ENCODE results near the gene CARMIL1. TPM values are rescaled to one million over a fixed set of nuclear protein-coding genes. Genes with fewer than 3 reads are reported as not detected.

CARMIL1 gene
- total RNA-seq, 2 experiments from 2014 or later = 5.0 to 5.4 TPM

DNA sequence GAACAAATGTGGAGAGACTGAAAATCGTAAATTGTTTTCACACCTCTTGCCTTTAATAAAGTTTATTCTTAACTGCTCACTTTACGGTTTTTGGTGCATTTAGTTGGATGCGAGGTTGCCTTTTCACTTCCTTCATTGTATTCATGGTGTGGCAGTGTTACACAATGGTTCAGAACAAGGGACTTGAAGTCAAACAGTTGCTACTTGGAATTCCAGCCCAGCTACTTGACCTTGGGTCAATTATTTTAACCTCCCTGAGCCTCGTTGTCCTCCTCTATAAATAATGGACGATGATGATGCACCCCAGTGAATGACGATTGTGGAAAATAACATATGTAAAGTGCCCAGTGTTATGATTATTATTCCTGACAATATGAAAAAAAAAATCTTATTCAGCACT is 72.3 kb downstream of the CARMIL1 start:
- no peak for DNase-seq
- Mint-ChIP-seq H3K4me1 (peaks cover 6% of the 10 kb centered on the region), H3K9me3 (no peaks in the 10 kb centered on the region), H3K36me3 (ENCODE audit: low read depth) (no peaks in the 10 kb centered on the region), H3K27ac (no peak overlapping the region), H3K27me3 (no peaks in the 10 kb centered on the region), H3K4me3 (no peak overlapping the region)
- ChIA-PET CTCF (interaction anchor here (5.3 kb wide), 1 partner anchor 14 kb away, joined by 24 read pairs; no protein-coding TSS in a partner anchor), POLR2A (no interaction called here)

- ChIA-PET CTCF (interaction anchor here (0.6 to 5.3 kb wide), 6 partner anchors 9 to 73 kb away, joined by 3 to 24 read pairs (median 3); partner anchors contain the start of gene CARMIL1), POLR2A (interaction anchor here (0.9 kb wide), 1 partner anchor 17 kb away, joined by 4 read pairs; no protein-coding TSS in a partner anchor)
- Mint-ChIP-seq H3K4me3 (no peak overlapping the region), H3K36me3 (ENCODE audit: low read depth) (no peaks in the 10 kb centered on the region), H3K9me3 (no peaks in the 10 kb centered on the region), H3K27me3 (no peaks in the 10 kb centered on the region), H3K27ac (no peak overlapping the region), H3K4me1 (peaks cover 6% of the 10 kb centered on the region)
- no peak for DNase-seq
Measured at GRCh38 chr6:25352285-25352684, 73.1 kb downstream of the CARMIL1 start.

- no peak overlapping the region for H3K27ac Mint-ChIP-seq
- H3K36me3 Mint-ChIP-seq (ENCODE audit: low read depth) = no peaks in the 10 kb centered on the region
- H3K27me3 Mint-ChIP-seq = no peaks in the 10 kb centered on the region
Measured at GRCh38 chr6:25354078-25354932, 75.1 kb downstream of the CARMIL1 start.

DNA sequence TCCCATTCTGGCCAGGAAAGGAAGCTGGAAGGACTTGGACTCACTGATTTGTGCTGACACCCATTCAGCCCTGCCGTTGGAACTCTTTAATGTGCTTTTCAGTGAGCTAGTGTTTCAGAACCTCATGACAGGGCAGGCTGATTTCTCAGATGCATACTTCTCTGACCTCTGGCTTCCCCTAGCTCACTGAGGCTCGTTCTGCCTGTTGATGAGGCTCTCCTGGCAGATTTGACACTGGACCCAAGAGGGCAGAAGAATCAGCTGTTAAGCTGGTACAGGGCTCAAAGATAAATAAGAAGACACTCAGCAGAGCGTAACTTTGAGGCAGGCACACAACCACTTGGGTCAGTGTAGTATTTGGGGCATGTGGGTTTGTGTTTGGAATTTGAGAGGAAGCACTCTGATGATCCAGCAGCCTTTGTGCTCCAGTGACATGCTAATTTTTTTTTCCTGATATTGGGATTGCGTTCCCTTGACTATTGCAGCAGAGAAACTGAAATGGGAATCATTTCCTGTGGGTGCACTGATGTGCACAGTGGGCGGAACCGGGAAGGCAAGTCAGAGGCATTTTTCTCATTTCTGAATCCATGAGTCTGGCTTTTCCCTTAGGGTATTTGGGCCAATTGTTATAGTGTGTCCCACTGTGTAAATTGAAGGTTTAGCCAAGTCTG is 80.2 kb downstream of the CARMIL1 start:
- ChIA-PET POLR2A (no interaction called here), CTCF (interaction anchor here (0.6 to 0.8 kb wide), 2 partner anchors 67 to 80 kb away, joined by 3 read pairs; partner anchors contain the start of gene CARMIL1)
- no peak overlapping the region for H3K4me3 Mint-ChIP-seq
- no peak for DNase-seq
- H3K27ac Mint-ChIP-seq = no peak overlapping the region
- H3K27me3 Mint-ChIP-seq = no peaks in the 10 kb centered on the region
- no peaks in the 10 kb centered on the region for H3K9me3 Mint-ChIP-seq
- H3K36me3 Mint-ChIP-seq (ENCODE audit: low read depth) = no peaks in the 10 kb centered on the region
- H3K4me1 Mint-ChIP-seq = no peaks in the 10 kb centered on the region

More at GRCh38 chr6:25354078-25354932, 75.1 kb downstream of the CARMIL1 start:
- Mint-ChIP-seq H3K9me3 (no peaks in the 10 kb centered on the region), H3K4me1 (peaks cover 6% of the 10 kb centered on the region), H3K4me3 (no peak overlapping the region)
- ChIA-PET CTCF (interaction anchor here (0.6 to 5.3 kb wide), 7 partner anchors 9 to 169 kb away, joined by 3 to 24 read pairs (median 4); no protein-coding TSS in a partner anchor), POLR2A (no interaction called here)
- DNase-seq = no peak

DNA sequence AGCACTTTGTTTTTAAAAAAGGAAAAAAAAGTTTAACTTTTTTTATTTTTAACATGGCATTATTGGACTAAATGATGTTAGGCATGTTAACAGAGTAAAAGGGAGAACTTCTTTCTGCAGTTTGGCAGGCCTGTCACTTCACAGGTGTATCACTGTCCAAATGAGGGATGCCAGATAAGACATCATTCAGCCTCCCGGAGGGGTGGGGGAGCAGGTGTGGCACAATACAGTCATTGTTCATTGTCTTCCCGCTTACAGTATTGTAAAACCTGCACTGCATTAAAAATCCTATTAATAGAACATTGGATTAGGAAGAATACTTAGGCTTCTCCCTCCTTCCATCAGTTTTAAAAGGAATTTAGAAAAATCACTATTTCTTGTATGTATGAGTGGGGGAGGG is 80.7 kb downstream of the CARMIL1 start:
- H3K36me3 Mint-ChIP-seq (ENCODE audit: low read depth) = no peaks in the 10 kb centered on the region
- ChIA-PET CTCF (no interaction called here), POLR2A (no interaction called here)
- no peak overlapping the region for H3K4me3 Mint-ChIP-seq
- no peak overlapping the region for H3K27ac Mint-ChIP-seq
- H3K27me3 Mint-ChIP-seq = no peaks in the 10 kb centered on the region
- H3K9me3 Mint-ChIP-seq = no peaks in the 10 kb centered on the region
- H3K4me1 Mint-ChIP-seq = no peaks in the 10 kb centered on the region
- DNase-seq = no peak

DNA sequence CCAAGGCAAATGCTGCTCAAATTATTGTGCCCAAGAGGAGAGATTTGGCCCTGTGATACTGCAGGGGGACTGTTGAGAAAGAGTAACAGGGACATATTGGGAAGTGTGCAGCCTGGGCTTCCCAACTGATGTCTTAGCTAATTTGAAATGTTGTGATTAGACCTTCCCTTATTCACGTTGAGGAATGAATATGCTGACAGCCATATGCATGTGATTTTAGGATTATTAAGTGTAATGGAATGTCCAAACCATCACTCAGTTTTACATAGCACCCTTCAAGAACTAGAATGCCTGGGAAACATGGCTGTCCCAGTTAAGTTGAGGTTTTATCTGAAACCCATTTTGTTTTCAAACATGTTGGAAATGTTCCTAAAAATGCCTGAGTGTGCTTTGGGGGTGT is 81.4 kb downstream of the CARMIL1 start:
- CTCF ChIA-PET = no interaction called here
- Mint-ChIP-seq H3K36me3 (ENCODE audit: low read depth) (no peaks in the 10 kb centered on the region), H3K9me3 (no peaks in the 10 kb centered on the region), H3K4me3 (no peak overlapping the region), H3K27me3 (no peaks in the 10 kb centered on the region), H3K27ac (no peak overlapping the region), H3K4me1 (peaks cover under 1% of the 10 kb centered on the region)
- POLR2A ChIA-PET = no interaction called here
- no peak for DNase-seq

DNA sequence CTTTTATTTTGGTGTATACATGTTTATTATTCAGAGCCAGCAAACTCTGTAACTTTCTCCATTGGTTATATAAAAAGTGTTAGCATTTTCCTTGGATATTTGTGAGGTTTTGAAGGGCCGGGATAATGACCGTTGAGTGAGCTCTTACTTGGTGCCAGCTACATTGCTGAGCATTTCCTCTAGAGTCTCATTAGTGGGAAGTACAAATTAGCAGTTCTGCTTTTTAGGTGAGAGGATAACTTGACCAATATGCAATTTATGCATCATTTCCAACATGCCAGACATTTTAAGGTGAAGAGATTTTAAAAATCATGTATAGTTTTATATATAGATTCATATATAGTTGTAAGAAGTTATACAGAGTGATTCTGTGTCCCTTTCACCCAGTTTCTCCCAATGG is 84.3 kb downstream of the CARMIL1 start:
- Mint-ChIP-seq H3K36me3 (ENCODE audit: low read depth) (no peaks in the 10 kb centered on the region), H3K27ac (no peak overlapping the region), H3K9me3 (no peaks in the 10 kb centered on the region), H3K4me3 (no peak overlapping the region), H3K27me3 (no peaks in the 10 kb centered on the region), H3K4me1 (peaks cover 29% of the 10 kb centered on the region)
- CTCF ChIA-PET = interaction anchor here (5.7 kb wide), 1 partner anchor 9 kb away, joined by 24 read pairs; no protein-coding TSS in a partner anchor
- POLR2A ChIA-PET = no interaction called here
- no peak for DNase-seq

- ChIA-PET POLR2A (no interaction called here), CTCF (interaction anchor here (1.0 to 5.7 kb wide), 3 partner anchors 11 to 40 kb away, joined by 3 to 24 read pairs (median 3); no protein-coding TSS in a partner anchor)
- DNase-seq = no peak
- peaks cover 45% of the 10 kb centered on the region for H3K4me1 Mint-ChIP-seq
- H3K36me3 Mint-ChIP-seq (ENCODE audit: low read depth) = no peaks in the 10 kb centered on the region
- H3K9me3 Mint-ChIP-seq = no peaks in the 10 kb centered on the region
- no peaks in the 10 kb centered on the region for H3K27me3 Mint-ChIP-seq
- no peak overlapping the region for H3K4me3 Mint-ChIP-seq
- no peak overlapping the region for H3K27ac Mint-ChIP-seq
Measured at GRCh38 chr6:25365154-25365553, 86.0 kb downstream of the CARMIL1 start.

DNA sequence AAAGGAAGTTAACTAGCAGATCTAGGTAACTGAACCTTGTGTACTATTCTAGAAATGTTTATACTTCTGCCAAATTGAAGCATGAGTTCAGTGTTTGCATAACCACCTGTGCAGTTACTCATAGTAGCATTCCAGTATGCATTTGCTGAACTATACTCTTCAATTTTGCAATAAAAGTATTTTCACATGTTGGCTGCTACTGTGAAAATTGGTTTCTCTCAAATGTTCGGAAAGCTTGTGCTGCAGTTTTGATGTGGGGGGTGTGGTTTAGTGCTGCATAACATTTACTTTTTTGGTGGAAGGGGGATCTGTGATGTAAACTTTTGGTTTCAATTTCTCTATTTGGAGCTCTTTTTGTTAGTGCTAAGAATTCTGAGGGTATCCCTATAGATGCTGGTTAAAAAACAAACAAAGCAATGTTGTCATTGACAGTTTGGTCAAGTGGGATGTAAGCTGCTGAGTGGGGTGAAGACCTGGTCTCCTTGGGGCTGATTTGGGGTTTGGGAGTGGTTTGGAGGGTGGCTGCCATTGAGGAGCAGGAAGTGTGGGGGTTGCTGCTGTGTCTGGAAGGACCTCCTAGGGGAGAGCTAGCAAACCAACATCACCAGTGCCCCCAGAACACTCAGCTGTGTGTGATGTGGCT is 87.8 kb downstream of the CARMIL1 start:
- DNase-seq = peak; percentile 73
- CTCF ChIA-PET = interaction anchor here (1.0 to 5.7 kb wide), 5 partner anchors 9 to 45 kb away, joined by 3 to 24 read pairs (median 4); no protein-coding TSS in a partner anchor
- Mint-ChIP-seq H3K27me3 (no peaks in the 10 kb centered on the region), H3K9me3 (peaks cover 13% of the 10 kb centered on the region), H3K27ac (peak overlapping the region; percentile 96), H3K4me3 (peak overlapping the region; percentile 70), H3K4me1 (peaks cover 58% of the 10 kb centered on the region), H3K36me3 (ENCODE audit: low read depth) (peaks cover 10% of the 10 kb centered on the region)
- POLR2A ChIA-PET = no interaction called here

GRCh38 chr6:25369036-25369432 is 89.9 kb downstream of the CARMIL1 start:
- Mint-ChIP-seq H3K36me3 (ENCODE audit: low read depth) (peaks cover 13% of the 10 kb centered on the region), H3K9me3 (peaks cover 22% of the 10 kb centered on the region), H3K4me3 (no peak overlapping the region), H3K27me3 (no peaks in the 10 kb centered on the region), H3K27ac (peak overlapping the region; percentile 85), H3K4me1 (peaks cover 62% of the 10 kb centered on the region)
- ChIA-PET POLR2A (interaction anchor here (0.6 kb wide), 1 partner anchor 17 kb away, joined by 4 read pairs; no protein-coding TSS in a partner anchor), CTCF (interaction anchor here (0.7 to 3.5 kb wide), 4 partner anchors 14 to 121 kb away, joined by 3 to 11 read pairs (median 4); partner anchors contain the start of gene CARMIL1)
- no peak for DNase-seq

DNA sequence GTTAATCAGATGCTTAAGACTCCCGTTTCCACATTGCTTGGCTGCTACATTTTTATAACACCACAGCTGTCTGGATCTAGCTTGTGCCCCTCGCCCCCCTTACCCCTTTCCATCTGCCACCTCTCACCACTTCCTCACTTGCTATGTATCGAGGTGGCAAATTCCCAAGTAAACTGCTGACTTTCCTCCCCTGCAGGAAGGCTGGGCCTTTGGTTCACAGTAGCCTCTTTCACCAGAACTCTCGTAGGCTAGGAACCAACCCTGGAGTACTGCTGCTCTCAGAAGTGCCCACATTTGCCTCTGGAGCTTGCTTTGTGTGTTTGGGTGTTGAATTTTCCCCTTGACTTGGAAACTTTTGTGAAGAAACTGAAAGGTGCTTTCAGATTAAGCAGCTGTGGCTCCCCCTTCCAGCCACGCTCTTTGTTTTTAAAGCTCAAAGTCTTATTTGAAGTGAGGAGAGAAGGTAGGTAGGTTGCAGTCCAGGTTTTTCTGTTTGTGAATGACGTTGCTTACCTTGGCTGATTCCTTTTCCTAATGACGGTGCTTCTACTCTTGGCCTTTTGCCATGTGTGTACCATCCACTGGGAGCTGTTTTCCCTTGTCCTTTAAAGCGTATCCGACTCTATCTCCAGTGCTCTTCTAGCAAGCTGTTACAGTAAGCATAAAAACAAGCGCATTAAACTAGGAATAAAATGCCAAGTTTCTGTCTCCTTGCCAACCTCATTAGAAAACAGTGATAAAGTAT is 90.4 kb downstream of the CARMIL1 start:
- peaks cover 26% of the 10 kb centered on the region for H3K9me3 Mint-ChIP-seq
- peak; percentile 21 for DNase-seq
- peak overlapping the region; percentile 11 for H3K4me3 Mint-ChIP-seq
- H3K4me1 Mint-ChIP-seq = peaks cover 63% of the 10 kb centered on the region
- ChIA-PET POLR2A (interaction anchor here (0.6 to 0.7 kb wide), 2 partner anchors 17 to 21 kb away, joined by 4 read pairs; no protein-coding TSS in a partner anchor), CTCF (interaction anchor here (0.7 to 3.5 kb wide), 6 partner anchors 15 to 120 kb away, joined by 3 to 11 read pairs (median 4); partner anchors contain the start of gene CARMIL1)
- peak overlapping the region; percentile 85 for H3K27ac Mint-ChIP-seq
- H3K36me3 Mint-ChIP-seq (ENCODE audit: low read depth) = peaks cover 14% of the 10 kb centered on the region
- H3K27me3 Mint-ChIP-seq = no peaks in the 10 kb centered on the region

All from activated CD4-positive, alpha-beta T cell treated with anti-CD3 and anti-CD28 coated beads, Interleukin-2, amount 10 ng/mL, durations not matched to agents 7 days and 5 days (primary cell).